Measurements from ENCODE around the gene CGN.

The CGN gene

DNA sequence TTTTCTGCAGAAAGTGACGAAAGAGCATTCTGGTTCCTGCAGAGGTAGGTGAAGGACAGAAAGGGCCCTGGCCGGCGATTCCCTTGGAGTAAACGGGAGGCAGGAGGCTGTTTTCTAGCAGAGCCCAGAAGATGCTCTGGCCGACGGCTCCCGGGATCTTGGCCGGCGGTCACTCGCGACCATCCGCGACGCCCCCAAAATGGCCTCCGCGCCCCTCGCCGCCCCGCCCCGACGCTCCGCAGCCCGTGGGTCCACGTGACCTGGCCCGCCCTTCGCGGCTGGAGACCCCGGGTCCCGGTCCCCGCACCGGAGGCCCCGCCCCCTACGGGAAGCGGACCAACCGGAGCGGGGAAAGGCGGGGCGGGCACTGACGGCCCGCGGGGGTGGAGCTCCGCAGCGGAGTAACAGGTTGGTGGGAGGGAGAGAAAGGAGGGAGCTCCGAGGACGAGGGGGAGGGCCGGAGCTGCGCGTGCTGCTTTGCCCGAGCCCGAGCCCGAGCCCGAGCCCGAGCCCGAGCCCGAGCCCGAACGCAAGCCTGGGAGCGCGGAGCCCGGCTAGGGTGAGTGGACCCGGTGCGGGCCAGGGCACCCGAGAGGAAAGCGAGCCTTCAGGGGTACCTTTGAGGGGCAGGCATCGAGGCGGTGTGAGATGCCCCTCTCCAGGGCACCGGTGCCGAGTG is at the start of gene CGN:
TSS of gene CGN (plus strand) at position 431 of the 679 bp plus-strand sequence. CDS start 7,133 bp downstream, outside the sequence.
- peak; percentile 80 for DNase-seq

DNA sequence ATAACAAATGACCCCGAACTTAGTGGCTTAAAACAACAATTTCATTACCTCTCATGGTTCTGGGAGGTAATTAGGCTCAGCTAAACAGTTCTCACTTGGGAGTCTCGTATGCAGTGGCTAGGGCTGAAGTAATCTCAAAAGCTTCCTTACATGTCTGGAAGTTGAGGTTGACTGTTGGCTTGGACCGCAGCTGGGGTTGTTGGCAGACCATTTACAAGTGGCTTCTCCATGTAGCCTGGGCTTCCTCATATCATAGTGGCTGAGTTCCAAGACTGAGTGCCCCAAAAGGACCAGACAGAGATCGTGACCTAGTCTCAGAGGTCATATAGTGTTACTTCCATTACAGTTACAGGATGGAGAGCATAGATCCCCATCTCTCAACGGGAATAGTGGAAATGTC is 49.5 kb upstream of the CGN start:
- DNase-seq: no peak

DNA sequence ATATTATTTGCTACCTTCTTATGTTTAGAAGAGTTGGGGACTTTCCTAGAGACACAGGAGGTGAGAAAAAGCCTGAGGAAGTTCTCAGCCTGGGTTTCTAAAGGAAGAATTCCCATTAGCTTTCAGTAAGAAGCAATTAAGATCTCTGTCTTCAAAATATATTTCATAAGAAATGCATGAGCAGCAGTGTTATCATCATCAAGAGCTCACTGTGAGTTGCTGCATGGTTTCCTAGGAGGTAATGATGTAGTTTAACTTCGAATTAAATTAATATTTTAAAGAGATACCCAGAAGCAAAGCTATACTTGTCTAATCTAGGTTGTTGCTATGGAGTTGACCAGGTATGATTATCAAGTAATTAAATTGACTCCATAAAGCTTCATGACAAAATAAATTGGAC is 46.2 kb upstream of the CGN start:
- no peak for DNase-seq

GRCh38 chr1:151472856-151473731 is 38.1 kb upstream of the CGN start:
- DNase-seq: no peak

DNA sequence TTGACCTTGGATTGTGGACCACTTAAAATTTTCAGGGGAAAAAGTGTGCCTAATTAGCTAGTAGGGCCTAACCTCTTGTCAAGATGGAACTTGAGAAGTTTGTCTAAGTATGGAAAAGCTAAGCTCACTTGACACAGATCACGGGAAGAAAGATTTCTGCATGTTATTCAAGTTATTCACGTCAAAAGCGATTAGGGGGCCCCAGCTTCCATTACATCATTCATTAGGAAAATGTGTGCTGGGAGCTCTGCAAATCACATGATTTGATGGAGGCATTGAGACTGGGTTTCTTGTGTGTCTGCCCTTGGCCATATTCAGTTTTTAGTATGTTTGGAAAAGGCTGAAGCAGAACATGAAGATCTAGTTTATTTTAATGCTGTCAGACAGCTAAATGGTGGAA is 36.4 kb upstream of the CGN start:
- no peak for DNase-seq

DNA sequence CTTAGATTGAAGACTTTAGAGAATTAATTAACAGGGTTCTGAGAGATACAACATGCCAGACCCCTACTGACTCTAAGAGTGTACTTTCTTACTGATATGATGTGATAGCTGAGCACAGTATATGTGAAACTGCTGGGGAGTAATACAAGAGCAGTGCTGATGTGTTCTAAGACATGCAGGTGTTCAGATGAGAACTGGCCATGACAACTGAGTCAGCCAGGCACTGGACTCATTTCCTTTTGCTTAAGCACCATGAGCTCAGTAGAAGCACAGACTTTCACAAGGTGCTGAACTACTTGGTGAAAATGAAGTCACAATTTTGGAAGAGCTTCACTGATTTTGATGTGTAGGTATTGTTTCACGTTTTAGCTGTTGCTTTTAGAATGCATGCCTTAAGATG is 36.0 kb upstream of the CGN start:
- DNase-seq: no peak

DNA sequence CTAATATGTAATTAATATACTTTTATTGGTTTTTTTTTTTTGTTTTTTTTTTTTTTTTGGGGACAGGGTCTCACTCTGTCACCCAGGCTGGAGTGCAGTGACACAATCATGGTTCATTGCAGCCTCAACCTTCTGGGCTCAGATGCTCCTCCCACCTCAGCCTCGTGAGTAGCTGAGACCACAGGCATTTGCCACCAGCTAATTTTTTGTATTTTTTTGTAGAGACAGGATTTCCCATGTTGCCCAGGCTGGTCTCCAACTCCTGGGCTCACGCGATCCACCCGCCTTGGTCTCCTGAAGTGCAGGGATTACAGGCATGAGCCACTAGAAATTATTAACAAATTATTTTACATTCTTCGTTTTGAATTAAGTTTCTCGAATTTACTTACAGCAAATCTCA is 35.1 kb upstream of the CGN start:
- DNase-seq: no peak

DNA sequence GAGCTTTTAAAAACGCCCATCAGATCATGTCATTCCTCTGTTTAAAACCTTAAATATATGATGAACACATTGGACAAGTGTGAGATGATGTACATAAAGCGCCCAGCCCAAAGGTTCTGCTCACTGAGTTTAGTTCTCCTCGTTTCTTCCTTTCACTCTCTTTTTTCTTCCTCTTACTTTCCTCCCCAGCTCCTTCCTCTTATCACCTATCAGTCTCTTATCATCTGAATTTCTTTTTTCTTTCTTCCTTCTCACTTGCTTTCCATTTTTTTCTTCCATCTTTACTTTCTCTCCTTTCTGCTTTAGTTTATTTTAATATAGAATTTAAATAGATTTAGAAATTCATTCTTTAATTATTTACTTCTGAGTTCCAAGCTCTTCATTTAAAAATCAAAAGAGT is 34.1 kb upstream of the CGN start:
- DNase-seq: no peak

GRCh38 chr1:151478140-151478812 is 32.9 kb upstream of the CGN start:
- no peak for DNase-seq

- no peak for DNase-seq
These were observed 32.3 kb upstream of the CGN start for GRCh38 chr1:151478923-151479322.

GRCh38 chr1:151479462-151479861 is 31.7 kb upstream of the CGN start:
- peak; percentile 28 for DNase-seq

DNA sequence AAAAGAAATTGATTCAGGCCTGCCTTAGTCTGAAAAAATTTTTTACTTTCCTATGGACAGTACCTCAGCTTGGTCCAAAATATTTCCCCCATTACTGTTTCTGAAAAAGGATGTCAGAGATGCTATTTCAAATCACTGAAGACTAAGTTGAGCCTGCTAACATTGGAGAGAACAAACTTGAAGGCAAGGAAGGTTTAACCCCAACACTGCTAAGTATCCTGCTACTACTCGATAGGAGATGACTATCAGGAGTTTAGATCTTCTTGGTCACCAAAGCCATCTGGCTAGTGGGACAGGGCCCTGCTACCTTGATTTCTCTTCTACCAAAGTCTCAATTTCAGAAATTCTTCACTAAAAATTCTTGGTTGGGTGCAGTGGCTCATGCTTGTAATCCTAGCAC is 29.2 kb upstream of the CGN start:
- no peak for DNase-seq

DNA sequence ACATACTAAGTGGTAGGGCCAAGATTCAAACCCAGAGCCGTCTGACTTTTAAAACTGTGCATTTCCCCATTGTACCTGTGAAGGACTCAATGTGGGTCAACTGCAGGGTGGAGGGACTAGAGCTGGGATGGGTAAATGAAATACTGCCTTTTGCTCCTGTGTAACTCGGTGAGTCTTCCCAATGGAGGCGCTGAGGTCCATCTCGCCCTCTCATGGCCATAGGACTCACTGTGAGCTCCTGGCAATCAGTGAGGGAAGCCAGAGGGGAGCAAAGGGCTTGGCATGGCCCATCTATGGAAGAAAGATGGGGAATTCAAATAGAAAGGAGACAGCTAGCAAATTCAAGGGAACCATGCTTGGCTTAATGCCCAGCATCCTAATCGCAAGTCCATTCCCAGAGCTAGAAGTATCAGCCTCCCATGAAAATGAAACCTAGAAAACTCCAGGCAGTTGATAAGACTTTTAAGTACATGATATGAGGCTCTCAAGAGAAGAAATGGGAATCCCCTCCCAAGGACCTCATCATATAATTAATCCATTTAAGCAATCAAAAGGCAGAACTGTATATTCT is 25.4 kb upstream of the CGN start:
- peak; percentile 82 for DNase-seq

DNA sequence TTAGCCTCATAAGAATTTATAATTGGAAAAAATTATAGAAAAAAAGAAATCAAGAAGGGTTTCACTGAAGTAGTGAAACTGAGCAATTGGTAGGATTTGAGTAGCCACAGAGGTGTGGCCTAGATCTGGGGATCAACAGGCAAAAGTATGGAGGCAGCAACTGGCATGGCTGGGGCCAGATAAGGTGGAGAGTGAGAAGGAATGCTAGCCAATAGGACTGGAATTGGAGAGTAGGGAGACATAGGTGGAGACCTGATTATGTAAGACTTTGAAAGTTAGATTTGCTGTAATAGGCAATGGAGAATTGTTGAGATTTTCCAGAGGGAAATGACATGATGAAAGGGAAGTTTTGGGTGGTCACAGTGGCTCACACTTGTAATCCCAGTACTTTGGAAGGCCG is 24.6 kb upstream of the CGN start:
- peak; percentile 62 for DNase-seq

GRCh38 chr1:151491641-151492040 is 19.5 kb upstream of the CGN start:
- no peak for DNase-seq

DNA sequence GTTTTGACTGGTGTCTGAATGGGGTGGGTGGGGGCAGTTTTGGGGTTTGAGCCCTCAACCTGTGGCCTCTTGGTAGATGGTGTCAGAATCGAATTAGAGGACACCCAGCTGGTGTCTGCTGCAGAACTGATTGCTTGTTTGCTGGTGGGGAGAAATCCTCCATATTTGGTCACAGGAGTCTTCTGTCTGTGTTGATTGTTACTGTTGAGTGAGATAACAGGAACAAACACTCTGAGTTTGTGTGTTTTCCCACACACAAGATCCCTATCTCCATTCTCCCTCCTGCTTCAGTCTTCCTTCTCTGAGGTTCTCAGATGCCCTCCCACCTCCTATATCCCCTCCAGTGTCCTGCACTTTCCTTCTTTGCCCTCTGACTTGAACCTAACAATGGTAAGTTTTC is 19.1 kb upstream of the CGN start:
- no peak for DNase-seq

DNA sequence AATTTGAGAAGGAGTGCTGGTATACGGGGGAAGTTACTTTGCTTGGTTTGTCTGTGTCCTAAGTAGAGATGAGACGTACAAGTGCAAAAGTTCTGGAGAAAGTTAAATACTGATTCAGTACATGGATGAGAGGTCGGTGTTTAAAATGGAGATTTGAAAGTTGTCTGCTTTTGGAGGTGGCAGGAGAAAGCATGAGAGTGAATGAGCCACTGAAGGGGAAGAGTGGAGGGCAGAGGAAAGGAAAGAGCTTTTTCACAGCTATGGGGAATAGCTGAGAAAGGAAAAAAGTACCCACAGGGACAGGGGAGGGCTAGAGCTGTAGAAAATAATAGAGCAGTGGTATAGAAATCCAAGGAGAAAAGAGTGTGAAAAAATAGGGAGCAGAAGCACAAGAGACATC is 18.1 kb upstream of the CGN start:
- no peak for DNase-seq

DNA sequence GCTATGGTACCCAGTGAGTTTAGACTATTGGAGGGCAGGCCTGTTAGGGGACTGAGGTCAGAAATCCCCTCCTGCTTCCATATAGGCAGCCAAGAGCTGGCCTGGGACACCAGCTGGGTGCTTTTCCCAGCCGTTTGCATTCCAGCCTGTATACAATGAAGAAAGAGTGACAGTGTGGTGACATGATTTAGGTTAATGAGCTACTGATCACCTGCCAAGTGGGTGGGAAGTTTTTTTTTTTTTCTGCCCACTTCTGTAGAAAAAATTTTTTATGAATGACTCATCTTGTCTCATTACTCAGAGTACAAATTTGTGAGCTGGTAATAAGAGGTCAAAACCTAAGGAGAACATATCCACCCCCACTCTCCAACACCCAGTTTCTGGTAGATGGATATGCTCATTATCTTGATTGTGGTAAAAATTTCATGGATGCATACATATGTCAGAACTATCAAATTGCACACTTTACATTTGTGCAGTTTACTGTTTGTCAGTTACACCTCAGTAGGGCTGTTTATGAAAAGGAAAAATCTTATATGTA is 16.4 kb upstream of the CGN start:
- DNase-seq: peak; percentile 77

- peak; percentile 23 for DNase-seq
These were observed 15.9 kb upstream of the CGN start for GRCh38 chr1:151495316-151495715.

GRCh38 chr1:151499365-151499764 is 11.8 kb upstream of the CGN start:
- DNase-seq: no peak

GRCh38 chr1:151499930-151500329 is 11.3 kb upstream of the CGN start:
- DNase-seq: no peak

DNA sequence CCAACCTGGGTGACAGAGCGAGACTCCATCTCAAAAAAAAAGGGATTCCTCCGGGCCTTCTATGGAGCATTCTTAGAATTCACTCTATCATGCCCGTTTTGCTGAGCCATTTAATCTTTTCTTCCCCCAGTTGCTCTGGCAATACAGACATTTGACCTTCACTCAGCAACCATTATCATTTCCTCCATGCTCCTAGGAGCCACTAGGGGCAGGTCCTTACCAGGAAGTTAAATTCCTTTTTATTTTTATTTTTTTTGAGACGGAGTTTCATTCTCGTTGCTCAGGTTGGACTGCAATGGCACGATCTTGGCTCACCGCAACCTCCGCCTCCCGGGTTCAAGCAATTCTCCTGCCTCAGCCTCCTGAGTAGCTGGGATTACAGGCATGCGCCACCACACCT is 9.7 kb upstream of the CGN start:
- no peak for DNase-seq

DNA sequence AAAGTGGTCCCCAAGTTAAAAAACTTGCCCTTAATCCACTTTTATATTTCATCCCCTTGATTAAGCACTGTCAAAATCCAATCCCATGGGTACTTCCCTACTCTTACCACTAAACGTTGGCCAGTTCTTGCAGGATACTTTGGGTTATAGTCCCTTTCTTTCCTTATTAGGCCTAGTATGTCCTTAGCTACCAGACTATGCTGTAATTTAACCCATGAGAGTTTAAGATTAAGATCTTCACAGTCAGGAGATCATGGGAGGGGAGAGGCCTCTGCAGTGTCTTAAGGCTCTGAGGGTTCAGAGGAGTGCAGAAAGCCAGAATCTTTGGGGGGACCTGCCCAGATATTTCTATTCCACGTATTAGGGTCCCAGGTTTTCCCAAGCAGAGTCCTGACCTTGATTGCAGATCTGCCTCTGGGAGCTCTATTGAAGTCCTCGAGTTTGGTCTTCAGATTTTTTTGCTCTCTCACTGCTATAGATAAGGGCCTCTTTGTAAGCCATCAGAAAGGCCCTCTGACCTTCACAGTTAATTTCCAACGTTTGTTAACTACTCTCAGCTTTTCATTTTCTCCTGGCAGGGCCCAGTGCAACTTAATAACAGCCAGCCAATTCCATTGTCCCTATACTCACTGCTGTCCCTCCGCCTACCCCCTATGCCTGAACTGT is 9.0 kb upstream of the CGN start:
- no peak for DNase-seq
